Mesothelial cell of epicardium (in vitro differentiated cells): Measurements from ENCODE around the gene STPG1. TPM values are rescaled to one million over a fixed set of nuclear protein-coding genes. Genes with fewer than 3 reads are reported as not detected.
"Not testable (repeated sequence)": the region's sequence is repeated elsewhere in the genome, so short reads cannot be mapped to it uniquely, and the experiment has no call there.

ENCODE experiments used
- DNase-seq, 2 experiments: peaks; one replicate each; pipeline ENCODE4 v3.0.0; 2021; ENCODE audit warnings: low spot score in 2 of 2; ENCODE audit not compliant: unreplicated experiment in 2 of 2
- H3K27ac Mint-ChIP-seq: 2 replicates; pipeline ENCODE4 v1.8.0; 2021; ENCODE audit warnings: mixed read lengths
- H3K27me3 Mint-ChIP-seq: 2 replicates; pipeline ENCODE4 v1.8.0; 2021; ENCODE audit warnings: low read depth, mixed read lengths
- H3K36me3 Mint-ChIP-seq: 2 replicates; pipeline ENCODE4 v1.8.0; 2021; ENCODE audit warnings: mixed read lengths
- H3K4me1 Mint-ChIP-seq: 2 replicates; pipeline ENCODE4 v1.8.0; 2021; ENCODE audit warnings: mixed read lengths
- H3K4me3 Mint-ChIP-seq: 2 replicates; pipeline ENCODE4 v1.8.0; 2021; ENCODE audit warnings: mild to moderate bottlenecking, moderate library complexity, mixed read lengths
- H3K9me3 Mint-ChIP-seq: 2 replicates; pipeline ENCODE4 v1.8.0; 2021; ENCODE audit warnings: mixed read lengths
- total RNA-seq: library from RNA; stranded (reverse); gene quantifications from 3 replicates; pipeline ENCODE4 v1.2.1, GENCODE V29; 2021
- TF ChIP-seq, protein P1 (sequence below): fragments of 200-600 bp; sonication (generic); IDR thresholded peaks from one replicate; pipeline ENCODE4 v1.5.0; 2021; ENCODE audit warnings: antibody characterized with exemption; ENCODE audit not compliant: unreplicated experiment

The STPG1 gene, protein sequence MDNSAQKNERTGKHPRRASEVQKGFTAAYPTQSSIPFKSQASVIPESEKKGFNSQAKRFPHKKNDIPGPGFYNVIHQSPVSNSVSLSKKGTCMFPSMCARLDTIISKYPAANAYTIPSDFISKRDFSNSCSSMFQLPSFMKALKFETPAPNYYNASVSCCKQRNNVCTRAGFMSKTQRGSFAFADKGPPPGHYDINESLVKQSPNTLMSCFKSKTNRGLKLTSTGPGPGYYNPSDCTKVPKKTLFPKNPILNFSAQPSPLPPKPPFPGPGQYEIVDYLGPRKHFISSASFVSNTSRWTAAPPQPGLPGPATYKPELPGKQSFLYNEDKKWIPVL
- 8.8 to 9.4 TPM (median 8.8 TPM) in 3 replicates for total RNA-seq

DNA sequence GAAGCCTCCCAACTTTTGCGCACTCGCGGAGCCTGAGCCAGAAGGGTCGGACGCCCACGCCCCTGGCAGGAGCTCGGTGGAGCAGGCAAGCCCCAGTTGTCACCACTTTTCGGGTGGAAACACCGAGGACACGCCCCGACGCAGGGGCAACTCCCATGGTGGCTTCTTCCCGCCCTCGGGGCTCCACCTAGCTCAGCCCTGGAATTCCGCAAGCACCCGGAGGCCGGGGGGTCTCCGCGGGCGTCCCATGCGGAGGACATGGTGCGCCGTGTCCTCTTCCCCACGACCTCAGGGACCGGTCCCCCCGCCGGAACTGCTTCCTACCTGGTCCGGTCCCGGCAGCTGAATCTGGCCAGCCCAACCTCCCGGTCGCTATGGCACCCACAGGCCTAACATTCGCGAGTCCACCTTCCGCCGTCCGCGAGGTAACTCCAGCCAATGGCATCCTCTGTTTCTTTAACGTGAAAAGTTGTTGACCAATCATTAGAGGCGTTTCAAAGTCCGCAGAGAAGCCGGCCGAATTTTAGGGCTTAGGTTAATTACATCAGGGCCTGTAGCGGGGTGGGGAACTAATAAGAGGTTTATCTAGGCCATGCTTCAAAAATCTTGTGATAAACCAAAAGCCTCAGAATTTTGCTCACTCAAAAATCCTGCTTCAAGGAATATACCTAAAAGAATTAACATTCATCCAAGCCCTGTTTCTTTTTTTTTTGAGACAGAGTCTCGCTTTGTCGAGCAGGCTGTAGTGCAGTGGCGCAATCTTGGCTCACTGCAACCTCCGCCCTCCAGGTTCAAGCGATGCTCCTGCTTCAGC lies at the start of gene STPG1:
Gene STPG1, minus strand, starts transcription at position 433 of the 814 bp plus-strand sequence. CDS start 12,394 bp downstream, outside the sequence.
- Mint-ChIP-seq H3K9me3 (no peaks in the 10 kb centered on the region), H3K4me3 (peak within 1 kb of the TSS; percentile 86), H3K4me1 (peaks cover 33% of the 10 kb centered on the region), H3K27ac (peak within 1 kb of the TSS; percentile 86), H3K27me3 (no peaks in the 10 kb centered on the region), H3K36me3 (no peaks in the 10 kb centered on the region)
- DNase-seq = peak; percentile 50 to 81
- TF ChIP-seq, protein P1, sequence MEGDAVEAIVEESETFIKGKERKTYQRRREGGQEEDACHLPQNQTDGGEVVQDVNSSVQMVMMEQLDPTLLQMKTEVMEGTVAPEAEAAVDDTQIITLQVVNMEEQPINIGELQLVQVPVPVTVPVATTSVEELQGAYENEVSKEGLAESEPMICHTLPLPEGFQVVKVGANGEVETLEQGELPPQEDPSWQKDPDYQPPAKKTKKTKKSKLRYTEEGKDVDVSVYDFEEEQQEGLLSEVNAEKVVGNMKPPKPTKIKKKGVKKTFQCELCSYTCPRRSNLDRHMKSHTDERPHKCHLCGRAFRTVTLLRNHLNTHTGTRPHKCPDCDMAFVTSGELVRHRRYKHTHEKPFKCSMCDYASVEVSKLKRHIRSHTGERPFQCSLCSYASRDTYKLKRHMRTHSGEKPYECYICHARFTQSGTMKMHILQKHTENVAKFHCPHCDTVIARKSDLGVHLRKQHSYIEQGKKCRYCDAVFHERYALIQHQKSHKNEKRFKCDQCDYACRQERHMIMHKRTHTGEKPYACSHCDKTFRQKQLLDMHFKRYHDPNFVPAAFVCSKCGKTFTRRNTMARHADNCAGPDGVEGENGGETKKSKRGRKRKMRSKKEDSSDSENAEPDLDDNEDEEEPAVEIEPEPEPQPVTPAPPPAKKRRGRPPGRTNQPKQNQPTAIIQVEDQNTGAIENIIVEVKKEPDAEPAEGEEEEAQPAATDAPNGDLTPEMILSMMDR = no peak

DNA sequence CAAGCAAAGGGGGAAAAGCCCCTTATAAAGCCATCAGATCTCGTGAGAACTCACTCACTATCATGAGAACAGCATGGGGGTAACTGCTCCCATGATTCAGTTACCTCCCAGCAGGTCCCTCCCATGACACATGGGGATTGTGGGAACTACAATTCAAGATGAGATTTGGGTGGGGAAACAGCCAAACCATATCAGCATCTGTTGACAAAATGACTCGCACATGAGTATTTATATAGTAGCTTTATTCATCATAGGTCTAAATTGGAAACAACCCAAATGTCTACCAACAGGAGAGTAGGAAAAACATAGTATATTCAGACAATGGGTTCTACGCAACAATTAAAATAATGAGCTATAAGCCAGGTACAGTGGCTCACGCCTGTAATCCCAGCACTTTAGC lies 48.5 kb upstream of the STPG1 start:
- H3K27ac Mint-ChIP-seq, DNase-seq, H3K9me3 Mint-ChIP-seq, H3K4me3 Mint-ChIP-seq, H3K27me3 Mint-ChIP-seq: not testable (repeated sequence)
- Mint-ChIP-seq H3K36me3 (peaks cover 19% of the 10 kb centered on the region), H3K4me1 (peaks cover 10% of the 10 kb centered on the region)

DNA sequence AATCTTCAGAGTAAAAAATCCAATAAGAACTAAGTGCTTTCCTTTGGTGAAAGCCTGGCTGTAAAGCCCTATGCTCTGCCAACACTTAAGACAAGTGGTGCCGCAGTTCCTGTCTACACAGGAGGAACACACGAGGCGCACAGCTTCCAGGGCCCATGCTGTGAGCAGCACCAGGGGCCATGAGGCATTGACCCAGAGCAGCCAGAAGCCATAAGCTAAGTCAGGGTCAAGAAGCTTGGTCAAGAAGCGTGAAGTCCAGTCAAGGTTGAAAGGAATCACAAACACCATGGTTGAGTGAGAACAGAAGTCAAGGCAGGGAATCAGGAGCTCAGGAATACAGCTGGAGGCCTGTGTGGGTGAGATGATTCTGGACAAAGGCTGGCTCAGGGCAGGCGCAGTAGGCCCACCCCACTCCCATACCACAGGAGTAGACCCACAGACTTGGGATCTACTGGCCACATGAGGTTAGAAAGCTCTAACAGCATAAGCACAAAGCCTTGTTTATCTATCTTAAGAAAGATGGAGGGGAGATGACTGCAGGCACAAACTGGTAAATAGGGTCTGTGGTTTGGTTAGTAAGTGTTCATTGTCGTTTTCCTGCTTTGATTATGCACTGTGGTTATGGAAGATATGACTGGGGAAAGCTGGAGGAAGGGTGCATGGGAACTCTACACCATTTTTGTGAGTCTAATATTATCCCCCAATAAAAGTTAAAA lies 46.1 kb upstream of the STPG1 start:
- Mint-ChIP-seq H3K36me3 (peaks cover 30% of the 10 kb centered on the region), H3K27me3 (no peaks in the 10 kb centered on the region), H3K9me3 (no peaks in the 10 kb centered on the region), H3K4me3 (no peak overlapping the region), H3K4me1 (peaks cover 10% of the 10 kb centered on the region), H3K27ac (no peak overlapping the region)
- TF ChIP-seq, protein P1 = no peak
- DNase-seq = no peak

DNA sequence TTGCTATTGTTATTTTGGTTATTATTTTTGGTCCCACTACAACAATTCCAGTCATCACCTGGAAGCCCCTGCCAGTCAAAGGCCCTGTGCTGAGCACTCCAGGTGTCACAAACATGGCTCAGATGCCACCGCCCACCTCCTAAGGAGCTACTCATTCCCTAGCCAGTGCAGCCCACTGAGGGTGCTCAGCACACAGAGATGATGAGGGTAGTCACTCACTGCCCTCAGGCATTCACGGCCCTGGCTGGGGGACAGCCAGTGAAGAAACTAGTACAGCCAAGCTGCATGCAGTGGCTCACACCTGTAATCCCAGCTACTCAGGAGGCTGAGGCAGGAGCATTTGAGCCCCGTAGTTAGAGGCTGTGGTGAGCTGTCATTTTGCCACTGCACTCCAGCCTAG lies 44.3 kb upstream of the STPG1 start:
- H3K4me3 Mint-ChIP-seq = no peak overlapping the region
- no peak for DNase-seq
- peaks cover 31% of the 10 kb centered on the region for H3K36me3 Mint-ChIP-seq
- TF ChIP-seq, protein P1 = no peak
- no peaks in the 10 kb centered on the region for H3K9me3 Mint-ChIP-seq
- no peak overlapping the region for H3K27ac Mint-ChIP-seq
- H3K27me3 Mint-ChIP-seq = no peaks in the 10 kb centered on the region
- no peaks in the 10 kb centered on the region for H3K4me1 Mint-ChIP-seq

DNA sequence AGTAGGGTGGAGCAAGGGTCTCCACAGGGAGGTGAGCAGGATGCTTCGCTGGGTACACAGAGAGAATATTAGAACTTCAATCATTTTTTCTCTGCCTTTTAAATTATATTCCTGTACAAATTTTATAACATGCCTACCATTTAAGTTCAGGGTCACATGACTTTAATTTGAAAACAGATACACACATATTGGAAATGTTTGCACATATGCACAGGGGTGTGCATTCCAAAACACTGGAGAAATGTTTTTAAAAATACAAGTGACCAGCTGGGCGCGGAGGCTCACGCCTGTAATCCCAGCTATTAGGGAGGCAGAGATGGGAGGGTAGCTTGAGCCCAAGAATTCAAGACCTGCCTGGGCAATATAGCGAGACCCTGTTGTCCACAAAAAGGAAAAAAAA lies 41.7 kb upstream of the STPG1 start:
- DNase-seq = no peak
- TF ChIP-seq, protein P1 = no peak
- Mint-ChIP-seq H3K9me3 (no peaks in the 10 kb centered on the region), H3K4me1 (peaks cover 21% of the 10 kb centered on the region), H3K36me3 (peaks cover 23% of the 10 kb centered on the region), H3K27ac (no peak overlapping the region), H3K4me3 (no peak overlapping the region), H3K27me3 (no peaks in the 10 kb centered on the region)
